Measurements from ENCODE around the gene MCM9.

The MCM9 gene

GRCh38 chr6:118903691-118904090 is 31.3 kb downstream of the MCM9 start:
- no peak for DNase-seq
- no peak for TF ChIP-seq CTCF (IDR thresholded peaks at IDR 0.05; ENCODE audit: low read depth, low read length, missing control alignments)
- Histone ChIP-seq H3K27me3 (replicated peaks) (no peaks in the 10 kb centered on the region), H3K36me3 (replicated peaks) (peaks cover 19% of the 10 kb centered on the region), H3K27ac (no peak overlapping the region), H3K4me3 (ENCODE audit: low read depth, low read length) (no peak overlapping the region)
- in situ Hi-C loops (cut with HindIII; ENCODE audit: low pct_ligation_motif_present, low sequenced_read_pairs) = no loop called here

- no peak for DNase-seq
- no peak for TF ChIP-seq CTCF (IDR thresholded peaks at IDR 0.05; ENCODE audit: low read depth, low read length, missing control alignments)
- Histone ChIP-seq H3K27ac (peak overlapping the region; percentile 31), H3K4me3 (ENCODE audit: low read depth, low read length) (no peak overlapping the region), H3K36me3 (replicated peaks) (peaks cover 18% of the 10 kb centered on the region), H3K27me3 (replicated peaks) (no peaks in the 10 kb centered on the region)
- in situ Hi-C loops (cut with HindIII; ENCODE audit: low pct_ligation_motif_present, low sequenced_read_pairs) = no loop called here
These were observed 31.8 kb downstream of the MCM9 start for GRCh38 chr6:118903138-118903537.

- in situ Hi-C loops (cut with HindIII; ENCODE audit: low pct_ligation_motif_present, low sequenced_read_pairs) = no loop called here
- DNase-seq = peak; percentile 20
- Histone ChIP-seq H3K27ac (peak overlapping the region; percentile 31), H3K36me3 (replicated peaks) (peaks cover 16% of the 10 kb centered on the region), H3K27me3 (replicated peaks) (no peaks in the 10 kb centered on the region), H3K4me3 (ENCODE audit: low read depth, low read length) (no peak overlapping the region)
- TF ChIP-seq CTCF (IDR thresholded peaks at IDR 0.05; ENCODE audit: low read depth, low read length, missing control alignments) = no peak
These were observed 32.2 kb downstream of the MCM9 start for GRCh38 chr6:118902726-118903125.

- in situ Hi-C loops (cut with HindIII; ENCODE audit: low pct_ligation_motif_present, low sequenced_read_pairs) = no loop called here
- no peak for TF ChIP-seq CTCF (IDR thresholded peaks at IDR 0.05; ENCODE audit: low read depth, low read length, missing control alignments)
- no peak overlapping the region for H3K4me3 ChIP-seq (ENCODE audit: low read depth, low read length)
- peaks cover 9% of the 10 kb centered on the region for H3K36me3 ChIP-seq (replicated peaks)
- H3K27ac ChIP-seq = no peak overlapping the region
- DNase-seq = no peak
- no peaks in the 10 kb centered on the region for H3K27me3 ChIP-seq (replicated peaks)
These were observed 35.0 kb downstream of the MCM9 start for GRCh38 chr6:118899948-118900347.

- DNase-seq = no peak
- H3K27ac ChIP-seq = no peak overlapping the region
- in situ Hi-C loops (cut with HindIII; ENCODE audit: low pct_ligation_motif_present, low sequenced_read_pairs) = no loop called here
These were observed 37.6 kb downstream of the MCM9 start for GRCh38 chr6:118897386-118897785.

More at GRCh38 chr6:118897386-118897785, 37.6 kb downstream of the MCM9 start:
- no peak for TF ChIP-seq CTCF (IDR thresholded peaks at IDR 0.05; ENCODE audit: low read depth, low read length, missing control alignments)
- peaks cover 5% of the 10 kb centered on the region for H3K36me3 ChIP-seq (replicated peaks)
- no peaks in the 10 kb centered on the region for H3K27me3 ChIP-seq (replicated peaks)
- no peak overlapping the region for H3K4me3 ChIP-seq (ENCODE audit: low read depth, low read length)

Measured in brain microvascular endothelial cell (primary cell).